ENCODE results near the gene SCN7A.

SCN7A gene

DNA sequence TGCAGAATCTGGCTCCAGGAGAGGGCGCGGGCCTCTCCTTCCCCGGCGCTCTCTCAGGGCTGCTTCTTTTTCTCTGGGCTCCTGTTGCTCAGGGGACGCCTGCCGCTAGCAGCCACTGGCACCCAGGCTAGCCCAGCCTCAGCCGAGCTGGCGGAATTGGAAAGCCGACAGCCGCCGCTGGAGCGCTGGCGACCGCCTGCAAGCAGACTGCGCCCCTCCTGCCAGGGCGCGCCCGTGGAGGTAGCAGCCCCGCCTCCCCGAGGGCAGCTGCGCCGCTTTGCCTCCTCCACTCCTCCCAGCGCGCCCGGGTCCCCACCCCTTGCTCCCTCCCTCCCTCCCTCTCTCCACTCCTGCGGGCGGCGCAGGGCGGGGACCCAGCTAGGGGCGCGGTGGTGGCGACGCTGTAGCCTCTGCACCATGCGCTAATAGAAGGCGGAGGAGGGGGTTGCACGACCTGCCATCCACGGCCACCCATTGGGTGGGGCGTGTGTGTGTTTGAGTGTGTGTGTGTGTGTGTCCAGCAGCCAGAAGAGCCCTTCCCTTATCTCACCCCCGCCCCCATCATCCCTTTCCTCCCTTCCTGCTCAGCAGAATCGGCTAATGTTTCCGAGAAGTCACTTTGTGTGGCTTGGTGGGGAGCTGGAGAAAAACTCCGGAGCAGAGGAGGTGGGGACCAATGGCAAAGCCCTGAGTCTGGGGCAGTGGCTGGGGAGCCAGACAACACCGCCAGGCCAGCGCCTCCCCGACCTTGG, 118.1 kb downstream of the SCN7A start, which contains the start of gene SCN9A:
Gene SCN9A, minus strand, starts transcription at position 209 of the 752 bp plus-strand sequence. CDS start 64,188 bp downstream, outside the sequence.
- in situ Hi-C loops (cut with HindIII; ENCODE audit: low sequenced_read_pairs), result no loop called here
- DNase-seq (ENCODE audit: low read depth, low spot score), result peak; percentile 83
- TF ChIP-seq, protein P1, sequence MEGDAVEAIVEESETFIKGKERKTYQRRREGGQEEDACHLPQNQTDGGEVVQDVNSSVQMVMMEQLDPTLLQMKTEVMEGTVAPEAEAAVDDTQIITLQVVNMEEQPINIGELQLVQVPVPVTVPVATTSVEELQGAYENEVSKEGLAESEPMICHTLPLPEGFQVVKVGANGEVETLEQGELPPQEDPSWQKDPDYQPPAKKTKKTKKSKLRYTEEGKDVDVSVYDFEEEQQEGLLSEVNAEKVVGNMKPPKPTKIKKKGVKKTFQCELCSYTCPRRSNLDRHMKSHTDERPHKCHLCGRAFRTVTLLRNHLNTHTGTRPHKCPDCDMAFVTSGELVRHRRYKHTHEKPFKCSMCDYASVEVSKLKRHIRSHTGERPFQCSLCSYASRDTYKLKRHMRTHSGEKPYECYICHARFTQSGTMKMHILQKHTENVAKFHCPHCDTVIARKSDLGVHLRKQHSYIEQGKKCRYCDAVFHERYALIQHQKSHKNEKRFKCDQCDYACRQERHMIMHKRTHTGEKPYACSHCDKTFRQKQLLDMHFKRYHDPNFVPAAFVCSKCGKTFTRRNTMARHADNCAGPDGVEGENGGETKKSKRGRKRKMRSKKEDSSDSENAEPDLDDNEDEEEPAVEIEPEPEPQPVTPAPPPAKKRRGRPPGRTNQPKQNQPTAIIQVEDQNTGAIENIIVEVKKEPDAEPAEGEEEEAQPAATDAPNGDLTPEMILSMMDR (IDR thresholded peaks at IDR 0.05; ENCODE audit: low read depth, low read length), result no peak
- peak within 1 kb of the TSS; percentile 72 for H3K4me3 ChIP-seq (ENCODE audit: low read depth, low read length)

DNA sequence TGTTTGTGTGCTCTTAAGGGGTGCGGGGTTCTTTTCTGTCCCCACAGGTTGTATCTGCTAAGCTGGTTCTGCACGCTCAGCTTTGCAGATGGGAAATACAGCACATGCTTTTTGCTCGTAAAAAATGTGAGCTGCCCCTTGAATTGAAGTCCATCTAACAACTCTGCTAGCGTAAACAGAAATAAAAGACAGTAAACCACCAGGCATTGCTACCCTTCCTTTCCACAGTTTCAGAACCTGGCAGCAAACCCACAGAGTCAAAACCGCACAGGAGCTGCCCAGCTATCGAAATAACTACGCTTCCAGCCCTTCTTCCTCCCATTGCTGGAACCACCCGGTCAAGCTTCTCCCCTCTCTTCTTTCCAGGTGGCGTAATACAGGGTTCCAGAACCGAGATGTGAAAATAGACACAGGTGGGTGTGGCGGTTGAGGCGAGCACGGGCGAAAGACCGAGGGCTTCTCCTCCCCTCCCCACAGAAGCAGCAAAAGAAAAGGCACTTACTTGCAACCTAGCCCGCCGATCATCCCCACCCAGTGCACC, 118.8 kb downstream of the SCN7A start:
- in situ Hi-C loops (cut with HindIII; ENCODE audit: low sequenced_read_pairs), result no loop called here
- peak overlapping the region; percentile 72 for H3K4me3 ChIP-seq (ENCODE audit: low read depth, low read length)
- peak; percentile 30 for DNase-seq (ENCODE audit: low read depth, low spot score)
- TF ChIP-seq, protein P1 (IDR thresholded peaks at IDR 0.05; ENCODE audit: low read depth, low read length), result peak; percentile 3

DNA sequence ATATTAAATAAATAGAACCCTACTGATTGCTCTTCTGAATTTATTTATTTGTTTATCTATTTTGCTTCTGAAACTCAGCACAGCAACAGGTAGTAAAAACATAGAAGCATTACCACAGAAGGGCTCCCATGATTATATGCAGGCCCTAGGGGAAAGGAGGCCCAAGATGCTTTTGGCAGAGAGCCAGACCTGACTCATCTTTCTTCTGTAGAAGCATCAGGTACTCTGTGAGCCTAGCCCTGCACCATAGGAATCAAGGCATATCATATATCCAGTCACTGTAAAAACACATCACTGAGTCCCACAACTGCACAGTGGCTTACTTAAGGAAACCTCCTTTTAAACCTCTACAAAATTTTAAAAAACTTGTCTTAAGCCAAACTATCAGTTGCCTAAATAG, 120.1 kb downstream of the SCN7A start:
- peak; percentile 83 for DNase-seq (ENCODE audit: low read depth, low spot score)
- TF ChIP-seq, protein P1 (IDR thresholded peaks at IDR 0.05; ENCODE audit: low read depth, low read length), result no peak
- no peak overlapping the region for H3K4me3 ChIP-seq (ENCODE audit: low read depth, low read length)
- in situ Hi-C loops (cut with HindIII; ENCODE audit: low sequenced_read_pairs), result no loop called here

DNA sequence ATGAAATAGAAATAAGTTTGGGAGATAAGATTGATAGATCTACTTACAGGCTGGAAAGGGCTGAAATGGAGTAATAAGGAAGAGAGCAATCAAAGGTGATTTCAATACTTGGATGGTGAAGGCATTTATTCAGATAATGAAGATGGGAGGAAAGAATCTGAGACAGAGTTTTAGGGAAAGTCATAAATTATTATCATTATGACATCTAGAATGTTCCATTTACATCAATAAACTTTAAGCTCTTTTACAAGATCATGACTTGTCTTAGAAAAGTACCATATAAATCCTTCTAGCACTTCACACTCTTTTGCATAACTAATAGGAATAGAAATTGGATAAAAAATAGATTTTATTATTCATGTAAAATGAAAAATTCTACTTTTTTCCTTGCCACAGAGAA, 120.5 kb downstream of the SCN7A start:
- TF ChIP-seq, protein P1 (IDR thresholded peaks at IDR 0.05; ENCODE audit: low read depth, low read length), result no peak
- no peak for DNase-seq (ENCODE audit: low read depth, low spot score)
- no peak overlapping the region for H3K4me3 ChIP-seq (ENCODE audit: low read depth, low read length)
- in situ Hi-C loops (cut with HindIII; ENCODE audit: low sequenced_read_pairs), result no loop called here

DNA sequence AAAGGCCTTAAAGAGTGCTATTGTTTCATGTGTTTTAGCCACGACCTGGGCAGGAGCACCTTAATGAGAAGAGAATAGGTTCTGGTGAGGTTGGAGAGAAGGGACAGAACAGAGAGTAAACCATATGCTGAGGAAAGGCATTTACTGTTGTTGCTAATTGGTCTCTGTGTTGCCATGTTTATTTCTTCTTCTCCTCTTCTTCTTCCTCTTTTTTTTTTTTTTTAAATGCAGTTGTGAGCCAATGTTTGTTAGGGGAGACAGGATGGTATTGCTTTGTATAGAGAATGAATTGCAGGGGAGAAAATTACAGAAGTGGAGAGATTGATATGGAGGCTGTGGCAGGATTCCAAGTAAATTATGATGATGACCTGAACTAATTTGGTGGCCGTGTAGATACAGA, 120.9 kb downstream of the SCN7A start:
- H3K4me3 ChIP-seq (ENCODE audit: low read depth, low read length), result no peak overlapping the region
- DNase-seq (ENCODE audit: low read depth, low spot score), result no peak
- in situ Hi-C loops (cut with HindIII; ENCODE audit: low sequenced_read_pairs), result no loop called here
- TF ChIP-seq, protein P1 (IDR thresholded peaks at IDR 0.05; ENCODE audit: low read depth, low read length), result no peak

DNA sequence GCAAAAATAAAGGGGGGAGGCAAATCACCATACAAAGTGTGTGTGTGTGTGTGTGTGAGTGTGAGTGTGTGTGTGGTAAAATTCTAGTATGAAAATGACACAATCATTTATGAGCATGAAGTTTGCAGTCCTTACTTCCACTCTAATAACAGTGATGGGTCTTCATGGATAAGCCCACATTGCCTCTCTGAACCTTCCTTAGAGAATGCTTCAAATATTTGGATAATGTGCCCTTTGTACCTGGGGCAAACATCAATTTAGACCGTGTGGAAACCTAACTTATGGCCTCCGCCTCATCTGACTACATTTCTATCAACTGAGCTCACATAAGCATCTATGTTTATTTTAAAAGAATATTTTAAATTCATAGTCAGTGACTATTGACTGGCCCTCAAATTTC, 122.0 kb downstream of the SCN7A start:
- in situ Hi-C loops (cut with HindIII; ENCODE audit: low sequenced_read_pairs), result no loop called here

More for the DNA sequence above, 122.0 kb downstream of the SCN7A start:
- no peak overlapping the region for H3K4me3 ChIP-seq (ENCODE audit: low read depth, low read length)
- TF ChIP-seq, protein P1 (IDR thresholded peaks at IDR 0.05; ENCODE audit: low read depth, low read length), result no peak
- peak; percentile 16 for DNase-seq (ENCODE audit: low read depth, low spot score)
